ENCODE data around the gene ALG10B. TPM values are rescaled to one million over a fixed set of nuclear protein-coding genes. Genes with fewer than 3 reads are reported as not detected.
"Not testable (repeated sequence)": the region's sequence is repeated elsewhere in the genome, so short reads cannot be mapped to it uniquely, and the experiment has no call there.

The ALG10B gene
- total and polyA plus RNA-seq, 2 donors from 2014 or later, result 1.7 to 9.3 TPM

DNA sequence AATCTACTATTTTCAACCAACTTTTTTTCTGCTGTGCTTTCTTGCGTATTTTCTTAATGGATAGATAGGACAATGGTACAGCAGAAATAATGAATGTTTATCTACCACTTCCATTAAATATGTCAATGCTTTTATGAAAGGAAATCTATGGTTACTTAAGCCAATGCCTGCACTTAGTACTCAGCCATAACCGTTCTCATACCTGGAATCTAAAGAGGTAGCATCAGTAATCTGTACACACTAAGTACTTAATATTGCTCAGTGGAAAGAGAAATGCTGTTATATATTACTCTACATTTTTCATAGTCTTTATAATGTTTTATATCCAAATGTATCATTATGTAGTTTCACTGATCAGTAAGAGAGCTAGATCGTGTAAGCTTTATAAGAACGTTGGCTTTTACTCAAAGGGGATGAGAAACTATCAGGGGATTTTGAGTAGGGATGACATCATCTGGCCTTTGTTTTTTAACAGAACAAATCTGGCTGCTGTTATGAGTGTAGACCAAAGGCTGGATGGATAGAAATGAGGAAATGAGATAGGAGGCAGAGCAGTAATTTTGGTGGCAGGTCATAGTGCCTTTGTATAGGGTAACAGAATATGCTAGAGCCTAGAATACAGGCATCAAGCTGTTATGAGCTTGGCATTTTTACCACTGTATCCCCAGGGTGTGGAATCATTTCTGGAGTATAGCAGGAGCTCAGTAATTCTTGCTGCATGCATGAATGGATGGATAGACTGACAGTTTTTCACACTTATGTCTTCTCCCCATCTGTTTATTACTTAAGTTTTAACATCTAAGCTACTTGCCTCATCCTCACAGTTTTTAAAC lies 34.0 kb downstream of the ALG10B start:
- Histone ChIP-seq H3K27ac (ENCODE audit: low read depth in 2 of 2, low read length in 2 of 2) (no peak overlapping the region), H3K9me3 (ENCODE audit: control insufficient read depth in 2 of 3, insufficient read depth in 1 of 3, low read length in 3 of 3) (no peaks in the 10 kb centered on the region), H3K4me1 (ENCODE audit: control insufficient read depth in 2 of 3, insufficient read depth in 2 of 3, low read depth in 1 of 3, low read length in 3 of 3) (no peaks in the 10 kb centered on the region), H3K9ac (ENCODE audit: low read length in 3 of 3) (no peak overlapping the region), H3K27me3 (ENCODE audit: control insufficient read depth, insufficient read depth, low read length) (no peaks in the 10 kb centered on the region), H3K4me3 (ENCODE audit: low read length in 3 of 3) (no peak overlapping the region), H3K36me3 (ENCODE audit: control insufficient read depth in 2 of 3, insufficient read depth in 3 of 3, low read length in 3 of 3) (no peaks in the 10 kb centered on the region)
- no peak for DNase-seq
- TF ChIP-seq, protein P1, sequence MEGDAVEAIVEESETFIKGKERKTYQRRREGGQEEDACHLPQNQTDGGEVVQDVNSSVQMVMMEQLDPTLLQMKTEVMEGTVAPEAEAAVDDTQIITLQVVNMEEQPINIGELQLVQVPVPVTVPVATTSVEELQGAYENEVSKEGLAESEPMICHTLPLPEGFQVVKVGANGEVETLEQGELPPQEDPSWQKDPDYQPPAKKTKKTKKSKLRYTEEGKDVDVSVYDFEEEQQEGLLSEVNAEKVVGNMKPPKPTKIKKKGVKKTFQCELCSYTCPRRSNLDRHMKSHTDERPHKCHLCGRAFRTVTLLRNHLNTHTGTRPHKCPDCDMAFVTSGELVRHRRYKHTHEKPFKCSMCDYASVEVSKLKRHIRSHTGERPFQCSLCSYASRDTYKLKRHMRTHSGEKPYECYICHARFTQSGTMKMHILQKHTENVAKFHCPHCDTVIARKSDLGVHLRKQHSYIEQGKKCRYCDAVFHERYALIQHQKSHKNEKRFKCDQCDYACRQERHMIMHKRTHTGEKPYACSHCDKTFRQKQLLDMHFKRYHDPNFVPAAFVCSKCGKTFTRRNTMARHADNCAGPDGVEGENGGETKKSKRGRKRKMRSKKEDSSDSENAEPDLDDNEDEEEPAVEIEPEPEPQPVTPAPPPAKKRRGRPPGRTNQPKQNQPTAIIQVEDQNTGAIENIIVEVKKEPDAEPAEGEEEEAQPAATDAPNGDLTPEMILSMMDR (IDR thresholded peaks at IDR 0.05; ENCODE audit: borderline replicate concordance, extremely low read depth, insufficient read depth), result no peak
- intact Hi-C loops (cut with DNase I), result no loop called here
- no peak for FAIRE-seq

- intact Hi-C loops (cut with DNase I); H3K4me3 ChIP-seq (ENCODE audit: low read length in 3 of 3); H3K9me3 ChIP-seq (ENCODE audit: control insufficient read depth in 2 of 3, insufficient read depth in 1 of 3, low read length in 3 of 3); H3K9ac ChIP-seq (ENCODE audit: low read length in 3 of 3); H3K4me1 ChIP-seq (ENCODE audit: control insufficient read depth in 2 of 3, insufficient read depth in 2 of 3, low read depth in 1 of 3, low read length in 3 of 3); H3K27ac ChIP-seq (ENCODE audit: low read depth in 2 of 2, low read length in 2 of 2); DNase-seq; H3K36me3 ChIP-seq (ENCODE audit: control insufficient read depth in 2 of 3, insufficient read depth in 3 of 3, low read length in 3 of 3); H3K27me3 ChIP-seq (ENCODE audit: control insufficient read depth, insufficient read depth, low read length); FAIRE-seq: not testable (repeated sequence)
These were observed 34.6 kb downstream of the ALG10B start for GRCh38 chr12:38351175-38351508.

DNA sequence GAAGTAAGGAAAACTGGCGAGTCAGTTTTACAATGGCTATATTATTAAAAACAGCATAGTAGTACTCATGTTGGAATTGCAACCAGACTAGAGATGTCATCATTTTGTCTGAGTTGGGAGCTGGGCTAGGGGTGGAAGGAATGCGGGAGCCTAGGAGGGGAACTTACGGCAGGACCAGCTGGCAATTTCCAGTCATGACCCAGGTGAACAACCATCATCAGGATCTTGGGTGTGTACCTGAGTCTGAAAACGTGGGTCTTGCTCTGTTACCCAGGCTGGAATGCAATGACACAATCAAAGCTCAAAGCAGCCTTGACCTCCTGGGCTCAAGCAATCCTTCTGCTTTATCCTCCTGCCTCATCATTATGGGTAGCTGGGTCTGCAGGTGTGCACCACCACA lies 50.9 kb downstream of the ALG10B start:
- intact Hi-C loops (cut with DNase I), result no loop called here
- Histone ChIP-seq H3K27me3 (ENCODE audit: control insufficient read depth, insufficient read depth, low read length) (no peaks in the 10 kb centered on the region), H3K27ac (ENCODE audit: low read depth in 2 of 2, low read length in 2 of 2) (no peak overlapping the region), H3K9me3 (ENCODE audit: control insufficient read depth in 2 of 3, insufficient read depth in 1 of 3, low read length in 3 of 3) (no peaks in the 10 kb centered on the region), H3K9ac (ENCODE audit: low read length in 3 of 3) (no peak overlapping the region), H3K36me3 (ENCODE audit: control insufficient read depth in 2 of 3, insufficient read depth in 3 of 3, low read length in 3 of 3) (no peaks in the 10 kb centered on the region), H3K4me1 (ENCODE audit: control insufficient read depth in 2 of 3, insufficient read depth in 2 of 3, low read depth in 1 of 3, low read length in 3 of 3) (no peaks in the 10 kb centered on the region), H3K4me3 (ENCODE audit: low read length in 3 of 3) (no peak overlapping the region)
- DNase-seq, result no peak
- TF ChIP-seq, protein P1 (IDR thresholded peaks at IDR 0.05; ENCODE audit: borderline replicate concordance, extremely low read depth, insufficient read depth), result no peak
- FAIRE-seq, result no peak

GRCh38 chr12:38370311-38370710 lies 53.7 kb downstream of the ALG10B start:
- Histone ChIP-seq H3K4me1 (ENCODE audit: control insufficient read depth in 2 of 3, insufficient read depth in 2 of 3, low read depth in 1 of 3, low read length in 3 of 3) (no peaks in the 10 kb centered on the region), H3K4me3 (ENCODE audit: low read length in 3 of 3) (no peak overlapping the region), H3K9me3 (ENCODE audit: control insufficient read depth in 2 of 3, insufficient read depth in 1 of 3, low read length in 3 of 3) (no peaks in the 10 kb centered on the region), H3K9ac (ENCODE audit: low read length in 3 of 3) (no peak overlapping the region), H3K27ac (ENCODE audit: low read depth in 2 of 2, low read length in 2 of 2) (no peak overlapping the region), H3K36me3 (ENCODE audit: control insufficient read depth in 2 of 3, insufficient read depth in 3 of 3, low read length in 3 of 3) (no peaks in the 10 kb centered on the region), H3K27me3 (ENCODE audit: control insufficient read depth, insufficient read depth, low read length) (no peaks in the 10 kb centered on the region)
- DNase-seq (no peak), FAIRE-seq (no peak)
- TF ChIP-seq, protein P1 (IDR thresholded peaks at IDR 0.05; ENCODE audit: borderline replicate concordance, extremely low read depth, insufficient read depth), result no peak
- intact Hi-C loops (cut with DNase I), result no loop called here

All from kidney (tissue), 14 donors.